SK-N-SH (cell line): Measurements from ENCODE around the gene BAHCC1. TPM values are rescaled to one million over a fixed set of nuclear protein-coding genes. Genes with fewer than 3 reads are reported as not detected.

Experiments
- CTCF ChIA-PET: fragments of 300-600, 350-600 bp; formaldehyde crosslinking; extraction: SDS; loops from one replicate; lab custom pipeline; 2021; lab: Yijun Ruan, JAX
- POLR2A ChIA-PET: fragments of 350-600 bp; sonication (Branson Sonifier 250); formaldehyde crosslinking; extraction: SDS; loops from one replicate; lab custom pipeline; 2020; ENCODE audit warnings: antibody characterized with exemption, inconsistent platforms; lab: Yijun Ruan, JAX
- DNase-seq: peaks from one replicate; pipeline ENCODE4 v3.0.0; 2012
- H2AFZ ChIP-seq: fragments of 200-600 bp; sonication (generic); 2 replicates; pipeline ENCODE4 v1.8.1; 2016; ENCODE audit warnings: antibody characterized with exemption, mild to moderate bottlenecking, low read depth
- H3F3A ChIP-seq: fragments of 200-600 bp; sonication (generic); replicated peaks from 2 replicates; pipeline ENCODE3; 2016; ENCODE audit warnings: antibody characterized with exemption, mild to moderate bottlenecking; ENCODE audit not compliant: insufficient read depth
- H3K27ac ChIP-seq, 2 experiments: fragments of 200-500 bp in 1 of 2; fragments of 200-600 bp in 1 of 2; sonication (Bioruptor generic) in 1 of 2; sonication (generic), shearing (Covaris generic) in 1 of 2; 2 replicates each; pipeline versions ENCODE4 v1.5.1 to v1.6.1; 2014 to 2016; ENCODE audit warnings: low read depth in 2 of 2, inconsistent platforms in 1 of 2, low read length in 1 of 2, mild to moderate bottlenecking in 1 of 2, mixed read lengths in 1 of 2
- H3K27me3 ChIP-seq: fragments of 200-600 bp; sonication (generic), shearing (Covaris generic); 2 replicates; pipeline ENCODE4 v1.6.1; 2016; ENCODE audit warnings: mixed run types; ENCODE audit not compliant: insufficient read depth
- H3K36me3 ChIP-seq, 2 experiments: fragments of 200-500 bp in 1 of 2; fragments of 200-600 bp in 1 of 2; sonication (Bioruptor generic) in 1 of 2; sonication (generic) in 1 of 2; replicated peaks in 1 of 2; 2 replicates each; pipeline versions ENCODE3 to v1.5.1; 2014 to 2016; ENCODE audit warnings: low read length in 1 of 2, mild to moderate bottlenecking in 1 of 2; ENCODE audit not compliant: insufficient read depth in 2 of 2, control insufficient read depth in 1 of 2
- H3K4me1 ChIP-seq, 2 experiments: fragments of 200-500 bp in 1 of 2; fragments of 200-600 bp in 1 of 2; sonication (Bioruptor generic) in 1 of 2; sonication (generic), shearing (Covaris generic) in 1 of 2; 2 replicates each; pipeline versions ENCODE4 v1.5.1 to v1.6.1; 2014 to 2016; ENCODE audit warnings: low read depth in 1 of 2, low read length in 1 of 2, mixed run types in 1 of 2; ENCODE audit not compliant: insufficient read depth in 2 of 2, control insufficient read depth in 1 of 2
- H3K4me2 ChIP-seq: fragments of 200-600 bp; sonication (generic), shearing (Covaris generic); 2 replicates; pipeline ENCODE4 v1.6.1; 2017; ENCODE audit warnings: mixed run types
- H3K4me3 ChIP-seq, 2 experiments: fragments of 200-500 bp in 1 of 2; fragments of 200-600 bp in 1 of 2; sonication (Bioruptor generic) in 1 of 2; sonication (generic), shearing (Covaris generic) in 1 of 2; 2 replicates each; pipeline versions ENCODE4 v1.5.1 to v1.8.1; 2014 to 2016; ENCODE audit warnings: low read depth in 2 of 2, inconsistent platforms in 1 of 2, low read length in 1 of 2, mild to moderate bottlenecking in 1 of 2, mixed read lengths in 1 of 2, moderate library complexity in 1 of 2
- H3K79me2 ChIP-seq: fragments of 200-600 bp; sonication (generic); 2 replicates; pipeline ENCODE4 v1.8.1; 2017; ENCODE audit warnings: mild to moderate bottlenecking; ENCODE audit not compliant: insufficient read depth
- H3K9ac ChIP-seq: fragments of 200-600 bp; sonication (generic); 2 replicates; pipeline ENCODE4 v1.6.1; 2017; ENCODE audit warnings: mixed run types
- H3K9me2 ChIP-seq: fragments of 200-600 bp; sonication (generic); 2 replicates; pipeline ENCODE4 v1.6.1; 2017; ENCODE audit warnings: mixed run types
- H3K9me3 ChIP-seq: fragments of 200-600 bp; sonication (generic); 2 replicates; pipeline ENCODE4 v1.6.1; 2017; ENCODE audit warnings: mixed run types, mild to moderate bottlenecking, moderate library complexity
- H4K20me1 ChIP-seq: fragments of 200-600 bp; sonication (generic); 2 replicates; pipeline ENCODE4 v1.6.1; 2017; ENCODE audit warnings: mild to moderate bottlenecking, mixed run types; ENCODE audit not compliant: insufficient read depth
- CHD2 ChIP-seq: fragments of 150-350 bp; IDR thresholded peaks from 2 replicates; pipeline ENCODE4 v1.6.1; 2018; ENCODE audit warnings: low read length; ENCODE audit not compliant: partially characterized antibody
- EP300 ChIP-seq, 2 experiments: IDR thresholded peaks; 2 replicates each; pipeline versions ENCODE4 v1.4.0 to v1.6.1; 2012; ENCODE audit warnings: borderline replicate concordance in 1 of 2, low read depth in 1 of 2, low read length in 1 of 2
- EZH2phosphoT487 ChIP-seq: fragments of 200-600 bp; sonication (generic); IDR thresholded peaks from 2 replicates; pipeline ENCODE4 v1.6.1; 2017; ENCODE audit warnings: low read depth, mixed run types, mild to moderate bottlenecking, antibody characterized with exemption, moderate library complexity, borderline replicate concordance
- MXI1 ChIP-seq: IDR thresholded peaks from 2 replicates; pipeline ENCODE4 v1.6.1; 2012; ENCODE audit warnings: mild to moderate bottlenecking, low read depth, low read length, improper control_type of control experiment
- NFIC ChIP-seq: IDR thresholded peaks from 2 replicates; pipeline ENCODE4 v1.4.0; 2012; ENCODE audit warnings: borderline replicate concordance
- NRF1 ChIP-seq: IDR thresholded peaks from 2 replicates; pipeline ENCODE4 v1.6.1; 2012; ENCODE audit warnings: low read depth, mild to moderate bottlenecking, low read length
- RFX5 ChIP-seq: IDR thresholded peaks from 2 replicates; pipeline ENCODE4 v1.6.1; 2012; ENCODE audit warnings: mild to moderate bottlenecking, improper control_type of control experiment, low read length
- TCF12 ChIP-seq: IDR thresholded peaks from 2 replicates; pipeline ENCODE4 v1.4.0; 2012
- WGBS: methylation state at CpG from one replicate; pipeline ENCODE4 v1.1.6; 2017; ENCODE audit warnings: low lambda C conversion rate; 5-methylcytosine and 5-hydroxymethylcytosine counted together
- polyA plus RNA-seq, 3 experiments: library from polyadenylated mRNA; depleted of rRNA; stranded (reverse); fragments of >200 nt; gene quantifications; 2 replicates each; pipeline ENCODE4 v1.2.3, GENCODE V29; 2012
- TF ChIP-seq, protein P1 (sequence below): fragments of 200-600 bp; sonication (generic); IDR thresholded peaks from 2 replicates; pipeline ENCODE4 v1.6.1; 2017; ENCODE audit warnings: antibody characterized with exemption, mild to moderate bottlenecking, moderate library complexity
- TF ChIP-seq, protein P2 (sequence below): IDR thresholded peaks from 2 replicates; pipeline ENCODE4 v1.4.0; 2012; ENCODE audit warnings: low read depth, borderline replicate concordance
- TF ChIP-seq, protein P3 (sequence below): fragments of 150-350 bp; IDR thresholded peaks from 2 replicates; pipeline ENCODE4 v1.6.1; 2017; ENCODE audit warnings: antibody characterized with exemption, low read length, low read depth, borderline replicate concordance
- TF ChIP-seq, protein P4 (sequence below): IDR thresholded peaks from 2 replicates; pipeline ENCODE4; 2012

Gene BAHCC1
- polyA plus RNA-seq, 1 of the 3 experiments (the other 2 are of a cell fraction) = 6.4 TPM

DNA sequence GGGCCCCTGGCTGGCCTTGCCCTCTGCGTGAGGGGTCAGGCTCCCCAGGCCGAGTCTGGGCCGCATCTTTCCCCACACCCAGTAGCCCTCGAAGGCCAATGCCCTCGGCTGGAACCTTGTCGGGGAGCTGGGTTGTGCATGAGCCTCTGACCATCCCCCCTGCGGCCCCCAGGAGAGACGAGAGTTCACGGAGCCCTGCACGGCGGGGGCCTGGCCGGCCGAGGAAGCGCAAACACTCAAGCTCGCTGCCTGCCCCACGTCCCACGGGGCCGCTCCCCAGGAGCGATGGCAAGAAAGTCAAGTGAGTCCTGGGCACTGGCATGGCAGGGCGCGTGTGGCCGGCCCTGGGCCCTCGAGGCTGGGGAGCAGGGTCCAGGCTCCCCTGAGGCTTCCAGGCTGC lies 57.3 kb downstream of the BAHCC1 start:
- no peak overlapping the region for H3K27ac ChIP-seq
- TF ChIP-seq, protein P1, sequence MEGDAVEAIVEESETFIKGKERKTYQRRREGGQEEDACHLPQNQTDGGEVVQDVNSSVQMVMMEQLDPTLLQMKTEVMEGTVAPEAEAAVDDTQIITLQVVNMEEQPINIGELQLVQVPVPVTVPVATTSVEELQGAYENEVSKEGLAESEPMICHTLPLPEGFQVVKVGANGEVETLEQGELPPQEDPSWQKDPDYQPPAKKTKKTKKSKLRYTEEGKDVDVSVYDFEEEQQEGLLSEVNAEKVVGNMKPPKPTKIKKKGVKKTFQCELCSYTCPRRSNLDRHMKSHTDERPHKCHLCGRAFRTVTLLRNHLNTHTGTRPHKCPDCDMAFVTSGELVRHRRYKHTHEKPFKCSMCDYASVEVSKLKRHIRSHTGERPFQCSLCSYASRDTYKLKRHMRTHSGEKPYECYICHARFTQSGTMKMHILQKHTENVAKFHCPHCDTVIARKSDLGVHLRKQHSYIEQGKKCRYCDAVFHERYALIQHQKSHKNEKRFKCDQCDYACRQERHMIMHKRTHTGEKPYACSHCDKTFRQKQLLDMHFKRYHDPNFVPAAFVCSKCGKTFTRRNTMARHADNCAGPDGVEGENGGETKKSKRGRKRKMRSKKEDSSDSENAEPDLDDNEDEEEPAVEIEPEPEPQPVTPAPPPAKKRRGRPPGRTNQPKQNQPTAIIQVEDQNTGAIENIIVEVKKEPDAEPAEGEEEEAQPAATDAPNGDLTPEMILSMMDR = no peak
- TF ChIP-seq, protein P2, sequence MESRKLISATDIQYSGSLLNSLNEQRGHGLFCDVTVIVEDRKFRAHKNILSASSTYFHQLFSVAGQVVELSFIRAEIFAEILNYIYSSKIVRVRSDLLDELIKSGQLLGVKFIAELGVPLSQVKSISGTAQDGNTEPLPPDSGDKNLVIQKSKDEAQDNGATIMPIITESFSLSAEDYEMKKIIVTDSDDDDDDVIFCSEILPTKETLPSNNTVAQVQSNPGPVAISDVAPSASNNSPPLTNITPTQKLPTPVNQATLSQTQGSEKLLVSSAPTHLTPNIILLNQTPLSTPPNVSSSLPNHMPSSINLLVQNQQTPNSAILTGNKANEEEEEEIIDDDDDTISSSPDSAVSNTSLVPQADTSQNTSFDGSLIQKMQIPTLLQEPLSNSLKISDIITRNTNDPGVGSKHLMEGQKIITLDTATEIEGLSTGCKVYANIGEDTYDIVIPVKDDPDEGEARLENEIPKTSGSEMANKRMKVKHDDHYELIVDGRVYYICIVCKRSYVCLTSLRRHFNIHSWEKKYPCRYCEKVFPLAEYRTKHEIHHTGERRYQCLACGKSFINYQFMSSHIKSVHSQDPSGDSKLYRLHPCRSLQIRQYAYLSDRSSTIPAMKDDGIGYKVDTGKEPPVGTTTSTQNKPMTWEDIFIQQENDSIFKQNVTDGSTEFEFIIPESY = no peak
- TF ChIP-seq, protein P3, sequence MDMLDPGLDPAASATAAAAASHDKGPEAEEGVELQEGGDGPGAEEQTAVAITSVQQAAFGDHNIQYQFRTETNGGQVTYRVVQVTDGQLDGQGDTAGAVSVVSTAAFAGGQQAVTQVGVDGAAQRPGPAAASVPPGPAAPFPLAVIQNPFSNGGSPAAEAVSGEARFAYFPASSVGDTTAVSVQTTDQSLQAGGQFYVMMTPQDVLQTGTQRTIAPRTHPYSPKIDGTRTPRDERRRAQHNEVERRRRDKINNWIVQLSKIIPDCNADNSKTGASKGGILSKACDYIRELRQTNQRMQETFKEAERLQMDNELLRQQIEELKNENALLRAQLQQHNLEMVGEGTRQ = no peak
- TF ChIP-seq TCF12 (no peak), NRF1 (no peak), MXI1 (no peak), RFX5 (no peak), EZH2phosphoT487 (no peak), CHD2 (no peak), EP300 (IDR thresholded peaks at IDR 0.05; ENCODE audit: borderline replicate concordance in 1 of 2, low read depth in 1 of 2, low read length in 1 of 2) (no peak), NFIC (no peak)
- TF ChIP-seq, protein P4, sequence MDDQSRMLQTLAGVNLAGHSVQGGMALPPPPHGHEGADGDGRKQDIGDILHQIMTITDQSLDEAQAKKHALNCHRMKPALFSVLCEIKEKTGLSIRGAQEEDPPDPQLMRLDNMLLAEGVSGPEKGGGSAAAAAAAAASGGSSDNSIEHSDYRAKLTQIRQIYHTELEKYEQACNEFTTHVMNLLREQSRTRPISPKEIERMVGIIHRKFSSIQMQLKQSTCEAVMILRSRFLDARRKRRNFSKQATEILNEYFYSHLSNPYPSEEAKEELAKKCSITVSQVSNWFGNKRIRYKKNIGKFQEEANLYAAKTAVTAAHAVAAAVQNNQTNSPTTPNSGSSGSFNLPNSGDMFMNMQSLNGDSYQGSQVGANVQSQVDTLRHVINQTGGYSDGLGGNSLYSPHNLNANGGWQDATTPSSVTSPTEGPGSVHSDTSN = no peak
- TF ChIP-seq, all 33 proteins: peak for 0
- no peak overlapping the region for H3K4me3 ChIP-seq
- no peak for DNase-seq
- peaks cover 0 to 12% of the 10 kb centered on the region in 2 experiments; a peak in 1 of 4 replicates for H3K4me1 ChIP-seq
- H2AFZ ChIP-seq = no peak overlapping the region
- ChIA-PET CTCF (interaction anchor here (0.7 to 9.8 kb wide), 4 partner anchors 11 to 951 kb away, joined by 3 to 85 read pairs (median 4); no protein-coding TSS in a partner anchor), POLR2A (no interaction called here)
- no peaks in the 10 kb centered on the region for H3K36me3 ChIP-seq
- no peaks in the 10 kb centered on the region for H3K9me2 ChIP-seq
- WGBS = 96% methylated on average over 17 of the region's 23 CpGs
- H3K9me3 ChIP-seq = no peaks in the 10 kb centered on the region
- no peak overlapping the region for H3K9ac ChIP-seq
- no peaks in the 10 kb centered on the region for H3K79me2 ChIP-seq
- no peaks in the 10 kb centered on the region for H4K20me1 ChIP-seq
- H3K4me2 ChIP-seq = no peak overlapping the region
- H3F3A ChIP-seq = no peaks in the 10 kb centered on the region
- H3K27me3 ChIP-seq = no peaks in the 10 kb centered on the region
